Mesenchymal stem cell (in vitro differentiated cells and primary cell): Measurements from ENCODE around the gene UBE2G1. TPM values are rescaled to one million over a fixed set of nuclear protein-coding genes. Genes with fewer than 3 reads are reported as not detected.

Source experiments
- DNase-seq: peaks from one replicate; pipeline ENCODE4 v3.0.0-alpha.2; 2013
- H2AFZ ChIP-seq: one replicate; pipeline ENCODE4 v1.6.1; 2013; ENCODE audit warnings: low read depth, mild to moderate bottlenecking, control low read depth, inconsistent platforms, low read length, moderate library complexity
- H2AK5ac ChIP-seq: 2 replicates; pipeline ENCODE4 v1.6.1; 2013; ENCODE audit warnings: low read length, moderate library complexity, mild to moderate bottlenecking, inconsistent platforms; ENCODE audit not compliant: severe bottlenecking
- H2BK120ac ChIP-seq: one replicate; pipeline ENCODE4 v1.6.1; 2013; ENCODE audit warnings: low read depth, mild to moderate bottlenecking, inconsistent platforms, low read length, moderate library complexity
- H2BK12ac ChIP-seq, 2 experiments: one replicate each; pipeline ENCODE4 v1.6.1; 2013; ENCODE audit warnings: inconsistent platforms in 2 of 2, low read length in 2 of 2, mild to moderate bottlenecking in 2 of 2, moderate library complexity in 2 of 2, control low read depth in 1 of 2
- H2BK15ac ChIP-seq: one replicate; pipeline ENCODE4 v1.6.1; 2013; ENCODE audit warnings: mild to moderate bottlenecking, low read depth, inconsistent platforms; ENCODE audit not compliant: poor library complexity, severe bottlenecking
- H2BK5ac ChIP-seq: 2 replicates; pipeline ENCODE4 v1.6.1; 2013; ENCODE audit warnings: low read depth, mild to moderate bottlenecking, low read length, control low read depth, inconsistent platforms; ENCODE audit not compliant: poor library complexity, severe bottlenecking
- H3K14ac ChIP-seq, 2 experiments: one replicate each; pipeline ENCODE4 v1.6.1; 2013; ENCODE audit warnings: inconsistent platforms in 2 of 2, low read length in 2 of 2, control low read depth in 1 of 2, mild to moderate bottlenecking in 1 of 2, moderate library complexity in 1 of 2
- H3K18ac ChIP-seq, 2 experiments: one replicate each; pipeline ENCODE4 v1.6.1; 2013; ENCODE audit warnings: inconsistent platforms in 2 of 2, low read length in 2 of 2, control low read depth in 1 of 2, low read depth in 1 of 2, mild to moderate bottlenecking in 1 of 2
- H3K23ac ChIP-seq, 2 experiments: one replicate each; pipeline ENCODE4 v1.6.1; 2013; ENCODE audit warnings: inconsistent platforms in 2 of 2, low read length in 2 of 2, mild to moderate bottlenecking in 2 of 2, moderate library complexity in 2 of 2, control low read depth in 1 of 2
- H3K27ac ChIP-seq: 2 replicates; pipeline ENCODE4 v1.5.1; 2013; ENCODE audit warnings: mild to moderate bottlenecking, moderate library complexity, low read length, control low read depth, inconsistent platforms; ENCODE audit not compliant: poor library complexity, severe bottlenecking
- H3K27me3 ChIP-seq, 2 experiments: 2 replicates each; pipeline versions ENCODE4 v1.6.1 to v1.7.0; 2013; ENCODE audit warnings: low read length in 2 of 2, mild to moderate bottlenecking in 2 of 2, moderate library complexity in 2 of 2, control low read depth in 1 of 2, inconsistent platforms in 1 of 2; ENCODE audit not compliant: control insufficient read depth in 1 of 2, insufficient read depth in 1 of 2
- H3K36me3 ChIP-seq, 2 experiments: 2 replicates each; pipeline versions ENCODE4 v1.6.1 to v1.7.0; 2013; ENCODE audit warnings: low read length in 2 of 2, control low read depth in 1 of 2, inconsistent platforms in 1 of 2, low read depth in 1 of 2, mild to moderate bottlenecking in 1 of 2; ENCODE audit not compliant: insufficient read depth in 2 of 2, control insufficient read depth in 1 of 2
- H3K4ac ChIP-seq, 2 experiments: one replicate each; pipeline ENCODE4 v1.6.1; 2013; ENCODE audit warnings: inconsistent platforms in 2 of 2, low read length in 2 of 2, mild to moderate bottlenecking in 2 of 2, moderate library complexity in 2 of 2, control low read depth in 1 of 2, low read depth in 1 of 2
- H3K4me1 ChIP-seq: 2 replicates; pipeline ENCODE4 v1.6.1; 2013; ENCODE audit warnings: low read depth, low read length, control low read depth; ENCODE audit not compliant: control insufficient read depth, insufficient read depth
- H3K4me2 ChIP-seq: 2 replicates; pipeline ENCODE4 v1.6.1; 2013; ENCODE audit warnings: low read length, mild to moderate bottlenecking, inconsistent platforms; ENCODE audit not compliant: poor library complexity, severe bottlenecking
- H3K4me3 ChIP-seq, 2 experiments: 2 replicates each; pipeline versions ENCODE4 v1.5.1 to v1.7.0; 2013; ENCODE audit warnings: low read length in 2 of 2, mild to moderate bottlenecking in 2 of 2, control low read depth in 1 of 2, low read depth in 1 of 2; ENCODE audit not compliant: insufficient read depth in 1 of 2
- H3K79me1 ChIP-seq: replicated peaks from 2 replicates; pipeline ENCODE4 v1.6.1; 2013; ENCODE audit warnings: mild to moderate bottlenecking, control low read depth, low read length, inconsistent platforms; ENCODE audit not compliant: poor library complexity, severe bottlenecking
- H3K9ac ChIP-seq: 2 replicates; pipeline ENCODE4 v1.7.0; 2013; ENCODE audit warnings: mild to moderate bottlenecking, low read length, moderate library complexity
- H3K9me3 ChIP-seq: 2 replicates; pipeline ENCODE4 v1.7.0; 2013; ENCODE audit warnings: mild to moderate bottlenecking, low read length; ENCODE audit not compliant: control insufficient read depth
- H4K8ac ChIP-seq: one replicate; pipeline ENCODE4 v1.6.1; 2013; ENCODE audit warnings: inconsistent platforms, mild to moderate bottlenecking, low read length, moderate library complexity
- H4K91ac ChIP-seq: one replicate; pipeline ENCODE4 v1.6.1; 2013; ENCODE audit warnings: mild to moderate bottlenecking, low read length, inconsistent platforms
- WGBS: methylation state at CpG from one replicate; pipeline ENCODE4 v1.1.7; 2013; ENCODE audit warnings: mixed read lengths; 5-methylcytosine and 5-hydroxymethylcytosine counted together
- polyA plus RNA-seq, 2 experiments: library from polyadenylated mRNA; stranded (reverse); fragments of 200-250 nt; gene quantifications; one replicate each; pipeline ENCODE4 v1.2.3, GENCODE V29; 2013

Gene UBE2G1
- 63.6 TPM for polyA plus RNA-seq (2013, experiment 1 of 2)
- polyA plus RNA-seq (2013, experiment 2 of 2), result 69.4 TPM

GRCh38 chr17:4366327-4367063 lies at the start of gene UBE2G1:
Gene UBE2G1, minus strand, starts transcription at chr17:4366675. Its CDS starts 359 bp downstream, at chr17:4366316.
- Histone ChIP-seq H3K4me1 (peaks cover 12% of the 10 kb centered on the region), H4K8ac (peak within 1 kb of the TSS; percentile 77), H2BK12ac (peak within 1 kb of the TSS; percentile 23 to 39), H3K9me3 (no peaks in the 10 kb centered on the region), H3K79me1 (no peaks in the 10 kb centered on the region), H3K9ac (peak within 1 kb of the TSS; percentile 93), H2BK120ac (peak within 1 kb of the TSS; percentile 61), H3K27ac (peak within 1 kb of the TSS; percentile 69), H3K4ac (peak within 1 kb of the TSS; percentile 97), H4K91ac (peak within 1 kb of the TSS; percentile 75), H2AFZ (peak within 1 kb of the TSS; percentile 42), H3K18ac (peak within 1 kb of the TSS; percentile 95 to 97), H3K14ac (peak within 1 kb of the TSS; percentile 95), H3K23ac (peak within 1 kb of the TSS; percentile 90 to 94), H2BK15ac (peak within 1 kb of the TSS; percentile 83), H2AK5ac (no peak within 1 kb of the TSS), H3K36me3 (peaks cover 0 to 4% of the 10 kb centered on the region in 2 experiments), H3K4me3 (peak within 1 kb of the TSS; percentile 89 to 98), H2BK5ac (peak within 1 kb of the TSS; percentile 96), H3K4me2 (peak within 1 kb of the TSS; percentile 76), H3K27me3 (no peaks in the 10 kb centered on the region)
- peak; percentile 96 for DNase-seq
- WGBS, result 2% methylated on average over 43 of the region's 77 CpGs

GRCh38 chr17:4412933-4413831 lies 46.7 kb upstream of the UBE2G1 start:
- Histone ChIP-seq H3K18ac (no peak overlapping the region), H3K79me1 (no peaks in the 10 kb centered on the region), H2AK5ac (no peak overlapping the region), H2BK120ac (no peak overlapping the region), H4K91ac (no peak overlapping the region), H3K27ac (no peak overlapping the region), H3K9me3 (no peaks in the 10 kb centered on the region), H3K4ac (no peak overlapping the region), H3K27me3 (peaks cover 0 to 5% of the 10 kb centered on the region in 2 experiments), H3K9ac (peak overlapping the region; percentile 39), H2BK15ac (no peak overlapping the region), H4K8ac (peak overlapping the region; percentile 48), H3K36me3 (no peaks in the 10 kb centered on the region), H3K23ac (no peak overlapping the region), H3K14ac (no peak overlapping the region), H2BK5ac (no peak overlapping the region), H3K4me2 (no peak overlapping the region), H2AFZ (no peak overlapping the region), H3K4me1 (no peaks in the 10 kb centered on the region), H2BK12ac (no peak overlapping the region), H3K4me3 (no peak overlapping the region)
- DNase-seq, result peak; percentile 85
- WGBS, result 30% methylated on average over 19 of the region's 27 CpGs

- no peak for DNase-seq
- H2BK15ac ChIP-seq, result no peak overlapping the region
- H3K18ac ChIP-seq, result no peak overlapping the region
- H4K91ac ChIP-seq, result no peak overlapping the region
- H3K4me2 ChIP-seq, result no peak overlapping the region
- H3K4me3 ChIP-seq, result no peak overlapping the region
- H3K79me1 ChIP-seq, result no peaks in the 10 kb centered on the region
- no peak overlapping the region for H2AK5ac ChIP-seq
- 92% methylated on average over 3 of the region's 3 CpGs for WGBS
- H3K4ac ChIP-seq, result no peak overlapping the region
- H2BK120ac ChIP-seq, result no peak overlapping the region
- no peak overlapping the region for H2BK12ac ChIP-seq
- H3K23ac ChIP-seq, result no peak overlapping the region
- no peaks in the 10 kb centered on the region for H3K9me3 ChIP-seq
- H3K27me3 ChIP-seq, result peaks cover 0 to 5% of the 10 kb centered on the region in 2 experiments
- no peak overlapping the region for H3K9ac ChIP-seq
- H2BK5ac ChIP-seq, result no peak overlapping the region
- no peaks in the 10 kb centered on the region for H3K4me1 ChIP-seq
- no peak overlapping the region for H4K8ac ChIP-seq
- no peak overlapping the region for H3K14ac ChIP-seq
- H3K27ac ChIP-seq, result no peak overlapping the region
- H2AFZ ChIP-seq, result no peak overlapping the region
- no peaks in the 10 kb centered on the region for H3K36me3 ChIP-seq
Observed at GRCh38 chr17:4411201-4411600, 44.7 kb upstream of the UBE2G1 start.

- Histone ChIP-seq H2BK12ac (no peak overlapping the region), H2BK15ac (no peak overlapping the region), H3K23ac (no peak overlapping the region), H4K91ac (no peak overlapping the region), H2AK5ac (no peak overlapping the region), H3K14ac (no peak overlapping the region), H3K4me3 (no peak overlapping the region), H2BK5ac (no peak overlapping the region), H3K18ac (no peak overlapping the region), H3K9ac (no peak overlapping the region), H2BK120ac (no peak overlapping the region), H3K27me3 (peaks cover 0 to 2% of the 10 kb centered on the region in 2 experiments), H3K27ac (no peak overlapping the region), H3K4me1 (no peaks in the 10 kb centered on the region), H3K36me3 (no peaks in the 10 kb centered on the region), H3K9me3 (no peaks in the 10 kb centered on the region), H2AFZ (no peak overlapping the region), H4K8ac (no peak overlapping the region), H3K4ac (no peak overlapping the region), H3K79me1 (no peaks in the 10 kb centered on the region), H3K4me2 (no peak overlapping the region)
- 94% methylated on average over 4 of the region's 6 CpGs for whole genome bisulfite sequencing
- no peak for DNase-seq
Observed at GRCh38 chr17:4409659-4410058, 43.2 kb upstream of the UBE2G1 start.
